Amygdala (tissue), 56 donors: ENCODE measurements around the gene OR7G2.

Source experiments
- DNase-seq, 56 donors: peaks; one replicate each; lab custom pipeline; 2025; lab: John Stamatoyannopoulos, UW

Gene OR7G2

GRCh38 chr19:9107375-9107774 lies at the start of gene OR7G2:
OR7G2 (minus strand) TSS chr19:9107475; CDS start chr19:9103243, 4,232 bp downstream.
- DNase-seq, result no peak

DNA sequence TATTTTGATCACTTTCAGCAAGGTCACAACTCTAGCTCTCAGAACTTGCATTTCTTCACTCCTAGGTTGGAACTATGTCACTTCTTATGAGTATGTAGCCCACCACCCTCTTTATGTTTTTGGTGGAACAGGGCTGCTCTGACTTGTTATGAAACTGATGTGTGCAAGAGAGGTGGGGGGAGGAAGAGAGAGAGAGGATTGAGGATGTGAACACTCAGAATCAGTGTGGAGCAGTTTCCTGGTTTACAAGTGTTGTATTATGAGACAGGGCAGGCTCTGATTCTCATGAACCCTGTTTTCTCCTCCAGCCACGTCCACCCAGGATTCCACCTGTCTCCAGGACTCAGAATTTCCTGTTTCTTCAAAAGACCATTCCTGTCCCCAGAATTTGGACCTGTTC lies 49.0 kb upstream of the OR7G2 start:
- no peak for DNase-seq

DNA sequence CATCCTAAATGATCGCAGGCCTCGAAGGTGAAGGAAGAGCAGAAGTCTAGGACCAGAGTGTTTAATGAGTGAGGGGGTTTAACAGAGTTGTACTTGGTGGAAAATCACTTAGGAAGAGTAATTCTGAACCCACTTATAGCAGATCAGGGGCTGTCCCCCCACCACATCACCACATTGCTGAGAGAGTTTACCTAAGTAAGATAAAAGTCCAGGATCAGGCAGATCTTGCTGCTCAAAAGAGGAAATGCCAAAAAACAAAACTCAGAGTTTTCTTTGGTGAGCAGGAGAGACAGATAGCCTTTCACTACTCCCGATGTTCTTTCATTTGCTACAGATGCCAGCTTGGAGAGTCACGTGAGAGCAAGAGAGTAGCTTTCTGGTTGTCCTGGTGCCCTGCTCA lies 48.3 kb upstream of the OR7G2 start:
- DNase-seq, result no peak

GRCh38 chr19:9151367-9151766 lies 44.1 kb upstream of the OR7G2 start:
- no peak for DNase-seq

GRCh38 chr19:9150650-9151049 lies 43.4 kb upstream of the OR7G2 start:
- no peak for DNase-seq

GRCh38 chr19:9149997-9150396 lies 42.7 kb upstream of the OR7G2 start:
- DNase-seq, result no peak

DNA sequence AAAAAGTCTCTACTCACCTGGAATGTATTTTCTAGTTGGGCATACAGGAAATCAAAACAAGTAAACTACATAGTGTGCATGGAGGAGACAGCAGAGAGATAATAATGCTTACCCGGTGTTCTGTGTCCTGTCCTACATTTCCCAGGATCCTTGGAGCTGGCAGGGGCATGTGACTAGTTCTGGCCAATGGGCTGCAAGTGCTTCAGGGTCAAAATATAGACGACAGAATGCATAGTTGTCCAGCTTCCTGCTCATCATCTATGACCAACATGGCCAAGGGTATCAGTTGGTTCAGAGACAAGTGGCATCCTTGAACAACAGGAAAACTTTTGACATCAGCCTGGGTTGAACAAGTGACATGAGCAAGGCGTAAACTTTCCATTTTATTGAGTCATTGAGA lies 41.4 kb upstream of the OR7G2 start:
- DNase-seq, result no peak

DNA sequence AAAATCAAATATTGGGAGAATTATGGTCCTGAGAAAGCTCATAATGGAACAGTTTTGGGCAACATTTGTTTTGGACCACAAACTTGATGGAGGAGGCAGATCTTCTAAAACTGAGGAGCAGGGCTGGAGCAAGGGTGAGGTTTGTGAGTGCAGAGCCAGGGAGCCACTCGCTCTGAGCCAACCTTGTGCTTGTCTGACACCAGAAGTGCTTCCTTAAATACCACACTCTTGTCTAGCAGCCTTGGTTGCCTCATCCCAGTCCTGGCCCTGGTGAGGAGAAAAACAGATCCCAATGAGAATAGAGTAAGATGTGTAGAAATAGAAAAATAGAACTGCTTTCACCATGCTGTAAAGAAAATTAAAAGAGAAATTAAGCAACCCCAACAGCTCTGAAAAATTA lies 39.6 kb upstream of the OR7G2 start:
- no peak for DNase-seq

- no peak for DNase-seq
Measured at GRCh38 chr19:9144920-9145319, 37.6 kb upstream of the OR7G2 start.

- peak; percentile 35 to 95 (median 80) for DNase-seq
Measured at GRCh38 chr19:9140159-9140874, 33.0 kb upstream of the OR7G2 start, which contains the start of gene ZNF317. ZNF317 (plus strand) TSS chr19:9140397; CDS start chr19:9156017, 15,620 bp downstream.

GRCh38 chr19:9139609-9140158 lies 32.4 kb upstream of the OR7G2 start:
- no peak for DNase-seq

- DNase-seq, result no peak
Measured at GRCh38 chr19:9132422-9132821, 25.1 kb upstream of the OR7G2 start.

DNA sequence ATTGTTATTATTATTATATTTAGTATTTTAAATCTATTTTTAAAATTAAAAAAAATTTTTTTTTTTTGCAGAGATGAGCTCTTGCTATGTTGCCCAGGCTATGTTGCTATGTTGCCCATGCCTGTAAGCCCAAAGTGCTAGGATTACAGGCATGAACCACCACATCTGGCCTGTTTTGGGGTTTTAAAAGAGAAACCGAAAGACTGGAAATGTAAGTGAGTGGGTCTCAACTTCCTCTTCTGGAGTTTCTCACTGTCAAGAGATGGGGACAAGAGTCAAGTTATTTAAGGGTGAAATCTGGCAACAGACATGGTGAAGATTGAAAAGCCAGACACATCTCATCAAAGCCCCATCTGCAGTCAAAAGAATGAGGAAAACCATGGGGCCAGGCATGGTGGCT lies 23.7 kb upstream of the OR7G2 start:
- no peak for DNase-seq

DNA sequence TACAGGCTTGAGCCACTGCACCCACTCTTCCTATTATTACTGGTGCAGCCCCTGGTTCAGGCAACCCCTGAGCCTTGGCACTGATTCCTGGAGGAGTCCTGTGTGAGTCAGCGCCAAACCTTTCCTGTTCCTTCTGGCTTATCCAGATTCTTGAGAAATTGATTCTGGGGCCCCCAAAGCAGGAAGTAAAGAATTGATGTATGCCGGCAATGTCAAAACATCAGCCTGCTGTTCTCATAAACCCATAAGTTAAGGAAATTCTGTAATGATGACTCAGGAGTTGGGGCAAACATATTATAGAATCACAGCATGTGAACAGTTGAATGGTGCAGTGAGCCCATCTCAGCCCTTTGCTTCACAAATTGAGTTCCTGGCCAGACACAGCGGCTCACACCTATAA lies 20.9 kb upstream of the OR7G2 start:
- DNase-seq, result no peak

GRCh38 chr19:9126900-9127405 lies 19.7 kb upstream of the OR7G2 start, which contains the start of gene OR7G3:
OR7G3 (minus strand) TSS chr19:9126950; CDS start chr19:9126950, 0 bp downstream.
- DNase-seq, result no peak

GRCh38 chr19:9116547-9116946 lies 9.3 kb upstream of the OR7G2 start:
- no peak for DNase-seq

DNA sequence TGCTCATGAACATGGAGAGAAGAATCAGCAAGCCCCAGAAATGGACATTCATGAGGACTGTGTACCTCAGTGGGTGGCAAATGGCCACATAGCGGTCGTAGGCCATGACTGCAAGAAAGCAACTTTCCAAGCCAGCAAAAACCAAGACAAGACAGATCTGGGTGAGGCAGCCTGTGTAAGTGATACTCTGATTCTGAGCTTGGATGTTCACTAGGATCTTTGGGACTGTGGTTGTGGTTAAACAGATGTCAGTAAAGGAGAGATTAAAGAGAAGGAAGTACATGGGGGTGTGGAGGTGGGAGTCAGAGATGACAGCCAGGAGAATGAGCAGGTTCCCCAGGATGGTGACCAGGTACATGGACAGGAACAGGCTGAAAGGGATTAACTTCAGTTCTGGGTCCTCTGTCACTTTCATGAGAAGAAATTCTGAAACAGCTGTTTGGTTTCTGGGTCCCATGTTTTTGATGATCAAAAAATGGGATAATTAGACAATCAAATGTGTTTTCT lies 8.1 kb upstream of the OR7G2 start, which contains the start of gene OR7G1:
Gene OR7G1 (minus strand): TSS at position 457 of the 507 bp plus-strand sequence. CDS start 0 bp downstream, at position 457.
- DNase-seq, result no peak

DNA sequence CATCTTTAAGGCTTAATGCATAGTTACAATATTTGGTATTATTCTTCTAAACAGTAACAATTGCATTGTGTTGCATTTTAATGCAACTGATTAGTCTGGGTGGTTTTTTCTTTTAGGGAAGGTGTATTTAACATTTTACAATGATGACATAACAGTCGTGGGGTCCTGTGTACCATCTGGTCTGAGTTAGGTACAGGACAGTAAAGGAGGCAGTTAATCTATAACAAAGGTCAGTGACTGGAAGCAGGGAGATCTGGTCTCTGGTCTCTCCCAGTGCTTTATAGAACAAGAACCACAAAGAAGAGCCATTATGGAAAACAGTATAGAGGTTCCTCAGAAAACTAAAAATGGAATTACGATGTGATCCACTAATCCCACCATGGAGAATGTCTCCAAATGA lies 2.7 kb upstream of the OR7G2 start:
- DNase-seq, result no peak

DNA sequence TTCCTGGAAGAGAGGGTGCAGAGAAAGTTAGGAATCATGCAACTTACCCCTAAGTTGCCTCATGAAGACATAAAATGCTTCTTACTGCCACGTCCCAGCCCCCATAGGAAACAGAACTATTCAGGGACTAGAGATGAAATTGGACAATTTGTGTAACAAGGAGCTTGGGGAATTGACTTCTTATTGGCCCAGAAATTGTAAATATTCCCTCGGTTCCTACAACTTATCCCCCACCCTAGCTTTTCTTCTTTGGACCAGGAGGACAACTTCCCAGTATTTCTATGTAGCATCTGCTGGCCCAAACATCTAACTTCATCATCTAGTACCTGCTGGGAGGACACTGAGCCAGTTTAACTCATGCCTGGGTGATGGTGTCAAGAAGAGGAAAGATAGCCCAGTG lies 20.5 kb downstream of the OR7G2 start, which contains the start of gene OR1M1:
Gene OR1M1 (plus strand): TSS at position 301 of the 400 bp plus-strand sequence. CDS start 6,184 bp downstream, outside the sequence.
- no peak for DNase-seq

DNA sequence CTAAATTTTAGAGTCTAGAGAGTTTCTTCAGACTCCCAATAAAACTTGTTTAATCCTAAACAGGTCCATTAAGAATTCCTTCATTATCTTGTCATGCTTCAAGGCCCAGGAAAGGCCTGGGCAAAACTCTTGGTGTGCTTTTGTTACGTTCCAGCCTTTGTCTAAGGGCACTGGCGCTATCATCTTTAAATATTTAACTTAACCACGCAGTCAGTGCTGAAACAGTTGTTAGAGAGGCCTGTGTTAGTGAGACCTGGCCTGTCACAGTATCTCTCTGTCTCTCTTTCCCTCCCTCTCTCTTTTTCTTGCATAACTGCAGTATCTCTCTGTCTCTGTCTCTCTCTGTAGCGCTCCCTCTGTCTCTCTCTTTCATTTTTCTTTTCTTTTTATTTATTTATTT lies 28.6 kb downstream of the OR7G2 start:
- DNase-seq, result no peak

DNA sequence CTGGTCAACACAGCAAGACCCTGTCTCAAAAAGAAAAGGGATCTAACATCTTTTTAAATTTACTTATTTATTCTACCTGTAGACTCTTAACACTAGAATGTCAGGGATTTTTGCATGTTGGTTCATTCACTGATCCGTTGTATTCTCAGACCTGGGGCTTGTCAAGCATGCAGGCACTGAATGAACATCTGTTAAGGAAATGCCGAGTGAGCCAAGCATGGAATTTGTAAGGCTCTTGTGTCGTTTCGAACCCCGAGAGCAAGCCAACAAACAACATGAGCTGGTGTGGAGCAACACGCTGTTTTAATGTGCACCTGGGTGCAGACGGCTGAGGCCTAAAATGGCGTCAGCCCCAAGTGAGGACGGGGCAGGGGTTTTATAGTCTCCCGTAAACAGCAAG lies 30.4 kb downstream of the OR7G2 start:
- DNase-seq, result no peak
